GM21447 (cell line): ENCODE measurements around the gene MCF2L2.

Experiments
- ATAC-seq: cut with Tn5 transposase; IDR thresholded peaks from one replicate; pipeline ENCODE4 v1.9.1; 2021; ENCODE audit not compliant: unreplicated experiment

Gene MCF2L2

GRCh38 chr3:183370391-183370790 lies 58.0 kb downstream of the MCF2L2 start:
- no peak for ATAC-seq

GRCh38 chr3:183369627-183370026 lies 58.8 kb downstream of the MCF2L2 start:
- no peak for ATAC-seq

- no peak for ATAC-seq
Observed at GRCh38 chr3:183369117-183369516, 59.3 kb downstream of the MCF2L2 start.

- ATAC-seq = no peak
Observed at GRCh38 chr3:183360971-183361624, 67.3 kb downstream of the MCF2L2 start.

GRCh38 chr3:183359036-183359435 lies 69.4 kb downstream of the MCF2L2 start:
- no peak for ATAC-seq

- ATAC-seq = no peak
Observed at GRCh38 chr3:183357564-183358079, 70.8 kb downstream of the MCF2L2 start.

- no peak for ATAC-seq
Observed at GRCh38 chr3:183356920-183357319, 71.5 kb downstream of the MCF2L2 start.

- ATAC-seq = no peak
Observed at GRCh38 chr3:183354874-183355273, 73.5 kb downstream of the MCF2L2 start.

- no peak for ATAC-seq
Observed at GRCh38 chr3:183354325-183354831, 74.0 kb downstream of the MCF2L2 start.

GRCh38 chr3:183353421-183353820 lies 75.0 kb downstream of the MCF2L2 start:
- ATAC-seq = no peak

GRCh38 chr3:183350164-183350563 lies 78.3 kb downstream of the MCF2L2 start:
- ATAC-seq = no peak

GRCh38 chr3:183349421-183350157 lies 78.8 kb downstream of the MCF2L2 start:
- no peak for ATAC-seq

- ATAC-seq = no peak
Observed at GRCh38 chr3:183342824-183343223, 85.6 kb downstream of the MCF2L2 start.

GRCh38 chr3:183341545-183342288 lies 86.7 kb downstream of the MCF2L2 start:
- no peak for ATAC-seq

GRCh38 chr3:183340222-183340621 lies 88.2 kb downstream of the MCF2L2 start:
- ATAC-seq = no peak

GRCh38 chr3:183339461-183340086 lies 88.8 kb downstream of the MCF2L2 start:
- ATAC-seq = no peak

- no peak for ATAC-seq
Observed at GRCh38 chr3:183338520-183338919, 89.9 kb downstream of the MCF2L2 start.

GRCh38 chr3:183332487-183332886 lies 95.9 kb downstream of the MCF2L2 start:
- ATAC-seq = no peak

- ATAC-seq = no peak
Observed at GRCh38 chr3:183331498-183331897, 96.9 kb downstream of the MCF2L2 start.

GRCh38 chr3:183330881-183331280 lies 97.5 kb downstream of the MCF2L2 start:
- ATAC-seq = no peak

- ATAC-seq = no peak
Observed at GRCh38 chr3:183329543-183329942, 98.9 kb downstream of the MCF2L2 start.
